Caco-2 (cell line): ENCODE results near the gene BTBD16. TPM values are rescaled to one million over a fixed set of nuclear protein-coding genes. Genes with fewer than 3 reads are reported as not detected.

Experiments used
- BruUV-seq: library from RNA; stranded (reverse); fragments of 400-500 nt; replicated peaks from 2 replicates; lab custom pipeline; 2021; lab: Mats Ljungman, UMichigan
- CTCF ChIA-PET: fragments of 300-600 bp; sonication (Branson Sonifier 250); formaldehyde crosslinking; loops from one replicate; lab custom pipeline; 2022; ENCODE audit warnings: antibody characterized with exemption; lab: Charles Lee
- POLR2A ChIA-PET: fragments of 300-600 bp; sonication (Branson Sonifier 250); formaldehyde crosslinking; loops from one replicate; lab custom pipeline; 2022; ENCODE audit warnings: antibody characterized with exemption; lab: Charles Lee
- DNase-seq, 2 experiments: peaks; one replicate each; pipeline versions ENCODE4 v3.0.0 to v3.0.0-alpha.2; 2020 to 2022
- H3K27me3 ChIP-seq: replicated peaks from 2 replicates; pipeline ENCODE4 v1.6.0; 2011; ENCODE audit warnings: low read length; ENCODE audit not compliant: control insufficient read depth, insufficient read depth
- H3K36me3 ChIP-seq: 2 replicates; pipeline ENCODE4 v1.5.1; 2011; ENCODE audit warnings: low read length; ENCODE audit not compliant: control insufficient read depth, insufficient read depth
- H3K4me1 ChIP-seq: fragments of 250-450 bp; sonication (Bioruptor Pico); 2 replicates; pipeline ENCODE4 v1.5.1; 2020; ENCODE audit warnings: mild to moderate bottlenecking
- H3K4me3 ChIP-seq: 2 replicates; pipeline ENCODE4 v1.5.1; 2011; ENCODE audit warnings: low read depth, mild to moderate bottlenecking, control low read depth, low read length
- H3K9me3 ChIP-seq: fragments of 250-450 bp; sonication (Bioruptor Pico); 2 replicates; pipeline ENCODE4 v1.5.1; 2020; ENCODE audit warnings: mild to moderate bottlenecking, moderate library complexity
- H3K27ac Mint-ChIP-seq: one replicate; pipeline ENCODE4 v1.8.0; 2022; ENCODE audit warnings: mixed read lengths; ENCODE audit not compliant: unreplicated experiment
- H3K27me3 Mint-ChIP-seq: one replicate; pipeline ENCODE4 v1.8.0; 2022; ENCODE audit warnings: mixed read lengths; ENCODE audit not compliant: insufficient read depth, unreplicated experiment
- H3K36me3 Mint-ChIP-seq: one replicate; pipeline ENCODE4 v1.8.0; 2022; ENCODE audit warnings: mild to moderate bottlenecking, mixed read lengths; ENCODE audit not compliant: insufficient read depth, unreplicated experiment
- H3K4me1 Mint-ChIP-seq: one replicate; pipeline ENCODE4 v1.8.0; 2022; ENCODE audit warnings: low read depth, mixed read lengths; ENCODE audit not compliant: unreplicated experiment
- H3K4me3 Mint-ChIP-seq: one replicate; pipeline ENCODE4 v1.8.0; 2022; ENCODE audit warnings: mild to moderate bottlenecking, moderate library complexity, mixed read lengths; ENCODE audit not compliant: unreplicated experiment
- H3K9me3 Mint-ChIP-seq: one replicate; pipeline ENCODE4 v1.8.0; 2022; ENCODE audit warnings: mixed read lengths; ENCODE audit not compliant: unreplicated experiment
- intact Hi-C: fragments of 100-400 bp; cut with micrococcal nuclease; formaldehyde crosslinking; loops from one replicate; pipeline ENCODE4 v1.10.0; 2022; ENCODE audit not compliant: unreplicated experiment
- total RNA-seq: library from RNA; stranded (reverse); gene quantifications from 2 replicates; pipeline ENCODE4 v1.2.3, GENCODE V29; 2022
- TF ChIP-seq, protein P1 (sequence below), 2 experiments: fragments of 200-600 bp in 1 of 2; IDR thresholded peaks; 1 replicate in 1 of 2; 2 replicates in 1 of 2; pipeline versions ENCODE4 v1.5.1 to v1.8.0; 2011 to 2022; ENCODE audit warnings: antibody characterized with exemption in 1 of 2, control low read depth in 1 of 2, inconsistent platforms in 1 of 2, low read depth in 1 of 2, low read length in 1 of 2, mild to moderate bottlenecking in 1 of 2, moderate library complexity in 1 of 2; ENCODE audit not compliant: insufficient read depth in 1 of 2, severe bottlenecking in 1 of 2, unreplicated experiment in 1 of 2

Gene BTBD16
- total RNA-seq, 1 experiment from 2014 or later = not detected

GRCh38 chr10:122381680-122382079 is 110.6 kb downstream of the BTBD16 start:
- Histone ChIP-seq H3K9me3 (no peaks in the 10 kb centered on the region), H3K4me3 (no peak overlapping the region), H3K36me3 (peaks cover 2% of the 10 kb centered on the region; the same call in 1 of the 2 replicates), H3K27me3 (no peaks in the 10 kb centered on the region), H3K4me1 (no peaks in the 10 kb centered on the region)
- Mint-ChIP-seq H3K27me3 (no peaks in the 10 kb centered on the region), H3K9me3 (no peaks in the 10 kb centered on the region), H3K4me1 (peaks cover 24% of the 10 kb centered on the region), H3K36me3 (no peaks in the 10 kb centered on the region), H3K27ac (no peak overlapping the region), H3K4me3 (no peak overlapping the region)
- CTCF ChIA-PET = no interaction called here
- TF ChIP-seq, protein P1, sequence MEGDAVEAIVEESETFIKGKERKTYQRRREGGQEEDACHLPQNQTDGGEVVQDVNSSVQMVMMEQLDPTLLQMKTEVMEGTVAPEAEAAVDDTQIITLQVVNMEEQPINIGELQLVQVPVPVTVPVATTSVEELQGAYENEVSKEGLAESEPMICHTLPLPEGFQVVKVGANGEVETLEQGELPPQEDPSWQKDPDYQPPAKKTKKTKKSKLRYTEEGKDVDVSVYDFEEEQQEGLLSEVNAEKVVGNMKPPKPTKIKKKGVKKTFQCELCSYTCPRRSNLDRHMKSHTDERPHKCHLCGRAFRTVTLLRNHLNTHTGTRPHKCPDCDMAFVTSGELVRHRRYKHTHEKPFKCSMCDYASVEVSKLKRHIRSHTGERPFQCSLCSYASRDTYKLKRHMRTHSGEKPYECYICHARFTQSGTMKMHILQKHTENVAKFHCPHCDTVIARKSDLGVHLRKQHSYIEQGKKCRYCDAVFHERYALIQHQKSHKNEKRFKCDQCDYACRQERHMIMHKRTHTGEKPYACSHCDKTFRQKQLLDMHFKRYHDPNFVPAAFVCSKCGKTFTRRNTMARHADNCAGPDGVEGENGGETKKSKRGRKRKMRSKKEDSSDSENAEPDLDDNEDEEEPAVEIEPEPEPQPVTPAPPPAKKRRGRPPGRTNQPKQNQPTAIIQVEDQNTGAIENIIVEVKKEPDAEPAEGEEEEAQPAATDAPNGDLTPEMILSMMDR (IDR thresholded peaks at IDR 0.05; ENCODE audit: insufficient read depth in 1 of 2, low read depth in 1 of 2, low read length in 1 of 2, severe bottlenecking in 1 of 2, unreplicated experiment in 1 of 2) = no peak
- POLR2A ChIA-PET = no interaction called here
- intact Hi-C loops = no loop called here
- no TSS peak for BruUV-seq
- no peak for DNase-seq

DNA sequence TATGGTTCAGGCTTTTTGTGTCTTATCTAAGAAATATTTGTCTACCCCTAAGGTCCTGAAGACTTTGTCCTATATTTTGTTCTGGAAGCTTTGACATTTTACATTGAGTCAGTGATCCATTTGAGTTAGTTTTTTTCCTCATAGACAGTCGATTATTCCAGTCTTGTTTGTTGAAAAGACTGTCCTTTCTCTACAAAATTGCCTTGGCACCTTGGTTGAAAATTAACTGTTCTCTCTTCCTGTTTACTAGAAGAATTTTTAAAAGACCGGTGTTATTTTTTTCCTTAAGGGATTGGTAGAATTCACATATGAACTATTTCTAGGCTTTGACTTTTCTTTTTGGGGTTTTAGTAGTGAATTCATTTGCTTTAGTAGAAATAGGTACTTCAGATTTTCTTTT is 115.4 kb downstream of the BTBD16 start:
- no peaks in the 10 kb centered on the region; the same call in 1 of the 2 replicates for H3K36me3 ChIP-seq
- no peaks in the 10 kb centered on the region for H3K27me3 ChIP-seq
- no peaks in the 10 kb centered on the region for H3K9me3 ChIP-seq
- Mint-ChIP-seq H3K36me3 (peaks cover 8% of the 10 kb centered on the region), H3K9me3 (no peaks in the 10 kb centered on the region), H3K4me1 (peaks cover 7% of the 10 kb centered on the region), H3K4me3 (no peak overlapping the region), H3K27ac (no peak overlapping the region), H3K27me3 (no peaks in the 10 kb centered on the region)
- no TSS peak for BruUV-seq
- ChIA-PET POLR2A (no interaction called here), CTCF (no interaction called here)
- intact Hi-C loops = no loop called here
- no peaks in the 10 kb centered on the region for H3K4me1 ChIP-seq
- H3K4me3 ChIP-seq = no peak overlapping the region
- TF ChIP-seq, protein P1 (IDR thresholded peaks at IDR 0.05; ENCODE audit: insufficient read depth in 1 of 2, low read depth in 1 of 2, low read length in 1 of 2, severe bottlenecking in 1 of 2, unreplicated experiment in 1 of 2) = no peak
- DNase-seq = no peak

DNA sequence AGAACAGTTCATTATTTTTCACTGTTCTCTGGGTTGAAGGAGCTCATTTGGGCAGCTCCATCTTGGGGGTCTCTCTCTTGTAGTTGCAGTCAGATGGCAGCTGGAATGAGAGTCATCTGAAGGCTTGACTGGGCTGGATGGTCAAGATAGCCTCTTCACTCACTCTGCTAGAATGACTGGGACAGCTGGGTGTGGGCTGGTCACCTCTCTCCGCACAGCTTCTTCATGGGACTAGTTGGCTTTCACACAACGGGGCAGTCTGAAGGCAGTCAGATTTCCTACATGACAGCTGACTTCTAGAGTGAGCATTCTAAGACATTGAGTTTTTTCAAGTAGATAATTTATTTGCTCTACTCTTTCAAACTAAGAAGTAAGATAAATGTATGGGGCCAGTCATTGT is 116.5 kb downstream of the BTBD16 start:
- no peaks in the 10 kb centered on the region for H3K9me3 Mint-ChIP-seq
- H3K27me3 ChIP-seq = no peaks in the 10 kb centered on the region
- H3K27me3 Mint-ChIP-seq = no peaks in the 10 kb centered on the region
- TF ChIP-seq, protein P1 (IDR thresholded peaks at IDR 0.05; ENCODE audit: insufficient read depth in 1 of 2, low read depth in 1 of 2, low read length in 1 of 2, severe bottlenecking in 1 of 2, unreplicated experiment in 1 of 2) = no peak
- no peak overlapping the region for H3K4me3 ChIP-seq
- POLR2A ChIA-PET = no interaction called here
- peaks cover 12% of the 10 kb centered on the region for H3K4me1 Mint-ChIP-seq
- no peak overlapping the region for H3K4me3 Mint-ChIP-seq
- H3K9me3 ChIP-seq = no peaks in the 10 kb centered on the region
- H3K27ac Mint-ChIP-seq = no peak overlapping the region
- H3K36me3 Mint-ChIP-seq = peaks cover 8% of the 10 kb centered on the region
- H3K36me3 ChIP-seq = no peaks in the 10 kb centered on the region; the same call in 1 of the 2 replicates
- no peak for DNase-seq
- intact Hi-C loops = no loop called here
- CTCF ChIA-PET = no interaction called here
- BruUV-seq = no TSS peak
- H3K4me1 ChIP-seq = no peaks in the 10 kb centered on the region

Other genes starting within 250 kb of the BTBD16 start
- gene PLEKHA1, start 103.4 kb downstream of the BTBD16 start, total RNA-seq = 48.4 and 48.5 TPM in 2 replicates
- not detected in 2 replicates for gene ARMS2, start 183.4 kb downstream of the BTBD16 start, total RNA-seq
- gene HTRA1, start 190.3 kb downstream of the BTBD16 start, total RNA-seq = 0.70 and 1.1 TPM in 2 replicates